HG03097 (cell line): ENCODE data around the gene FAF1.
"Not testable (repeated sequence)": the region's sequence is repeated elsewhere in the genome, so short reads cannot be mapped to it uniquely, and the experiment has no call there.

Experiments
- ATAC-seq: cut with Tn5 transposase; IDR thresholded peaks from one replicate; pipeline ENCODE4 v1.9.1; 2021; ENCODE audit not compliant: unreplicated experiment, low FRiP score

Gene FAF1

GRCh38 chr1:50717327-50717726, 242.7 kb downstream of the FAF1 start:
- no peak for ATAC-seq

GRCh38 chr1:50716455-50716854, 243.6 kb downstream of the FAF1 start:
- ATAC-seq, result not testable (repeated sequence)

GRCh38 chr1:50710099-50710498, 250.0 kb downstream of the FAF1 start:
- ATAC-seq, result no peak

- no peak for ATAC-seq
These were observed 252.2 kb downstream of the FAF1 start for GRCh38 chr1:50707824-50708223.

- no peak for ATAC-seq
These were observed 254.4 kb downstream of the FAF1 start for GRCh38 chr1:50705699-50706098.

- no peak for ATAC-seq
These were observed 255.0 kb downstream of the FAF1 start for GRCh38 chr1:50705041-50705440.

GRCh38 chr1:50704126-50704525, 255.9 kb downstream of the FAF1 start:
- ATAC-seq, result no peak

- ATAC-seq, result no peak
These were observed 256.8 kb downstream of the FAF1 start for GRCh38 chr1:50703240-50703639.

- no peak for ATAC-seq
These were observed 257.7 kb downstream of the FAF1 start for GRCh38 chr1:50702395-50702794.

- no peak for ATAC-seq
These were observed 258.3 kb downstream of the FAF1 start for GRCh38 chr1:50701706-50702317.

GRCh38 chr1:50700621-50701020, 259.4 kb downstream of the FAF1 start:
- ATAC-seq, result no peak

GRCh38 chr1:50700214-50700613, 259.9 kb downstream of the FAF1 start:
- ATAC-seq, result no peak

GRCh38 chr1:50699795-50700194, 260.3 kb downstream of the FAF1 start:
- no peak for ATAC-seq

GRCh38 chr1:50697440-50698421, 262.3 kb downstream of the FAF1 start:
- no peak for ATAC-seq

- no peak for ATAC-seq
These were observed 266.2 kb downstream of the FAF1 start for GRCh38 chr1:50693829-50694228.

GRCh38 chr1:50684185-50684584, 275.9 kb downstream of the FAF1 start:
- ATAC-seq, result no peak

GRCh38 chr1:50681931-50682330, 278.1 kb downstream of the FAF1 start:
- no peak for ATAC-seq

- ATAC-seq, result no peak
These were observed 292.2 kb downstream of the FAF1 start for GRCh38 chr1:50667710-50668356.

GRCh38 chr1:50667272-50667671, 292.8 kb downstream of the FAF1 start:
- ATAC-seq, result no peak

- no peak for ATAC-seq
These were observed 293.2 kb downstream of the FAF1 start for GRCh38 chr1:50666849-50667248.

- ATAC-seq, result no peak
These were observed 294.7 kb downstream of the FAF1 start for GRCh38 chr1:50665413-50665812.
